HepG2 (cell line): Measurements from ENCODE around the gene RRAD. TPM values are rescaled to one million over a fixed set of nuclear protein-coding genes. Genes with fewer than 3 reads are reported as not detected.

Experiments used
- ERF ChIP-seq: IDR thresholded peaks from 2 replicates; pipeline ENCODE4 v1.6.1; 2018; ENCODE audit warnings: missing biosample characterization, missing genetic modification reagents
- KAT2B ChIP-seq: fragments of 150-350 bp; IDR thresholded peaks from 2 replicates; pipeline ENCODE4 v1.6.1; 2014; ENCODE audit warnings: low read depth, low read length, borderline replicate concordance
- KDM5A ChIP-seq: fragments of 200-600 bp; sonication (generic); IDR thresholded peaks from 2 replicates; pipeline ENCODE4 v1.7.0; 2018; ENCODE audit warnings: antibody characterized with exemption, mild to moderate bottlenecking, low read length, borderline replicate concordance
- MLX ChIP-seq: IDR thresholded peaks from 2 replicates; pipeline ENCODE4 v1.6.1; 2016
- PATZ1 ChIP-seq: sonication (generic); formaldehyde crosslinking; IDR thresholded peaks from 2 replicates; pipeline ENCODE4 v1.4.0; 2020; ENCODE audit warnings: missing genetic modification reagents
- PHB2 ChIP-seq: fragments of 450-650 bp; IDR thresholded peaks from 2 replicates; pipeline ENCODE4 v1.6.1; 2018; ENCODE audit not compliant: partially characterized antibody
- RCOR2 ChIP-seq: IDR thresholded peaks from 2 replicates; pipeline ENCODE4 v1.6.1; 2016; ENCODE audit warnings: missing biosample characterization, missing genetic modification reagents
- RFX1 ChIP-seq: fragments of 450-650 bp; IDR thresholded peaks from 2 replicates; pipeline ENCODE4 v1.6.1; 2017
- SIX1 ChIP-seq: sonication (generic); formaldehyde crosslinking; IDR thresholded peaks from 2 replicates; pipeline ENCODE4 v1.4.0; 2020; ENCODE audit warnings: missing genetic modification reagents, borderline replicate concordance
- SOX6 ChIP-seq, 2 experiments: fragments of 450-650 bp in 1 of 2; sonication (generic) in 1 of 2; formaldehyde crosslinking in 1 of 2; IDR thresholded peaks; 2 replicates each; pipeline versions ENCODE4 v1.4.0 to v1.6.1; 2017 to 2020; ENCODE audit warnings: antibody characterized with exemption in 1 of 2, mild to moderate bottlenecking in 1 of 2, missing genetic modification reagents in 1 of 2
- TBX3 ChIP-seq: fragments of 450-650 bp; IDR thresholded peaks from 2 replicates; pipeline ENCODE4 v1.6.1; 2017; ENCODE audit warnings: antibody characterized with exemption, mild to moderate bottlenecking, inconsistent platforms, borderline replicate concordance
- UBTF ChIP-seq: sonication (generic); formaldehyde crosslinking; IDR thresholded peaks from 2 replicates; pipeline ENCODE4 v1.4.0; 2020; ENCODE audit warnings: mild to moderate bottlenecking, missing genetic modification reagents
- ZBTB42 ChIP-seq: sonication (generic); formaldehyde crosslinking; IDR thresholded peaks from 2 replicates; pipeline ENCODE4 v1.5.0; 2020; ENCODE audit warnings: mild to moderate bottlenecking, missing genetic modification reagents
- ZNF33B ChIP-seq: sonication (generic); formaldehyde crosslinking; IDR thresholded peaks from 2 replicates; pipeline ENCODE4 v1.5.1; 2020; ENCODE audit warnings: mild to moderate bottlenecking, missing genetic modification reagents
- ZNF512 ChIP-seq: sonication (generic); formaldehyde crosslinking; IDR thresholded peaks from 2 replicates; pipeline ENCODE4 v1.4.0; 2020; ENCODE audit warnings: mild to moderate bottlenecking, missing genetic modification reagents
- ZNF644 ChIP-seq: IDR thresholded peaks from 2 replicates; pipeline ENCODE4 v1.6.1; 2016; ENCODE audit warnings: low read depth
- ZNF776 ChIP-seq: sonication (generic); formaldehyde crosslinking; IDR thresholded peaks from 2 replicates; pipeline ENCODE4 v1.4.0; 2020; ENCODE audit warnings: mild to moderate bottlenecking, missing genetic modification reagents
- ZNF777 ChIP-seq: sonication (generic); formaldehyde crosslinking; IDR thresholded peaks from 2 replicates; pipeline ENCODE4 v1.4.0; 2020; ENCODE audit warnings: missing genetic modification reagents
- ZNF800 ChIP-seq: sonication (generic); formaldehyde crosslinking; IDR thresholded peaks from 2 replicates; pipeline ENCODE4 v1.4.0; 2020; ENCODE audit warnings: missing genetic modification reagents
- polyA plus RNA-seq, 8 experiments: library from polyadenylated mRNA; depleted of rRNA in 3 of 8; stranded (reverse) in 7 of 8; unstranded in 1 of 8; fragments of >200 nt; fragmentation: Illumina TruSeq in 4 of 8; extraction: Trizol in 4 of 8; gene quantifications; 2 replicates each; pipeline versions ENCODE4 v1.2.1 to v1.2.3, GENCODE V29; 2011 to 2016; ENCODE audit warnings: low read depth in 4 of 8, missing spikeins in 1 of 8, mixed read lengths in 1 of 8; ENCODE audit not compliant: insufficient read depth in 1 of 8
- total RNA-seq, 5 experiments: library from RNA; depleted of rRNA; stranded (reverse); fragments of >200 nt; fragmentation: Illumina TruSeq; extraction: Trizol; gene quantifications; 2 replicates each; pipeline ENCODE4 v1.2.3, GENCODE V29; 2016; ENCODE audit warnings: low read depth in 1 of 5
- TF ChIP-seq, protein P1 (sequence below): sonication (generic); formaldehyde crosslinking; conservative IDR thresholded peaks from 2 replicates; pipeline ENCODE4 v1.4.0; 2020; ENCODE audit warnings: missing genetic modification reagents
- TF ChIP-seq, protein P2 (sequence below): sonication (generic); formaldehyde crosslinking; IDR thresholded peaks from 2 replicates; pipeline ENCODE4 v1.4.0; 2020; ENCODE audit warnings: low read depth, mild to moderate bottlenecking, missing genetic modification reagents

The RRAD gene
- total and polyA plus RNA-seq, 2 of the 13 experiments (the other 11 are each of a cell fraction or from before 2014, with no cell fraction given): 0.80 to 1.1 TPM

DNA sequence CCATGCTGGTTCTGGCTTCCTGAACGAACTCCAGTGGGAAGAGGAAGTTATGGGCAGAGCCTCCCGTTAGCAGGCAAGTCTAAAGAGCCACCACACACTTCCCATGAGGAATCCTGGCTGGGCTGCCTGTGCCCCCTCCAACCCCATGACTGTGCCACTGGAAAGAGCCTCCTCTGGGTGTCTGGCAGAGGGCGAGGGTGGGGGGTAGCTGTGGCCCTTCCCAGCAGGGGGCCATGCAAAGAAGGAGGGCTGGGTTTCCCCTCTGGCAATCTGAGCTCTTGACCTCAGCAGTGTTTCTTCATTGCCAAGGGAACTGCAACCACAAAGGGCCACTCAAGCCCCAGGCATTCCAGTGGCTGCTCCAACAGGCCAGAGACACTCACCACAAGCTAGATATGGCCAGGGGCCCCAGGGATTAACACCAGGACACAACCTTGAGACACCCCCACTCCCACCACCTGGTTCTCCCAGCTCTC is 1.7 kb upstream of the RRAD start (continued):
- TF ChIP-seq ZNF800 (CRISPR knock-in tag): no peak
- TF ChIP-seq UBTF (CRISPR knock-in tag): no peak
- peak; percentile 74 for TF ChIP-seq RFX1
- TF ChIP-seq PHB2: no peak
- TF ChIP-seq PATZ1: 0 out of 2 replicates have a peak, but pooled peaks have one; percentile 34
- TF ChIP-seq, protein P1, sequence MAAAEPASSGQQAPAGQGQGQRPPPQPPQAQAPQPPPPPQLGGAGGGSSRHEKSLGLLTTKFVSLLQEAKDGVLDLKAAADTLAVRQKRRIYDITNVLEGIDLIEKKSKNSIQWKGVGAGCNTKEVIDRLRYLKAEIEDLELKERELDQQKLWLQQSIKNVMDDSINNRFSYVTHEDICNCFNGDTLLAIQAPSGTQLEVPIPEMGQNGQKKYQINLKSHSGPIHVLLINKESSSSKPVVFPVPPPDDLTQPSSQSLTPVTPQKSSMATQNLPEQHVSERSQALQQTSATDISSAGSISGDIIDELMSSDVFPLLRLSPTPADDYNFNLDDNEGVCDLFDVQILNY (CRISPR knock-in tag): no peak
- TF ChIP-seq SOX6 (IDR thresholded peaks at IDR 0.05): no peak
- no peak for TF ChIP-seq SOX6 (CRISPR knock-in tag; IDR thresholded peaks at IDR 0.05)
- TF ChIP-seq ZBTB42: no peak
- TF ChIP-seq ZNF776 (CRISPR knock-in tag): no peak; the same call in 1 of the 2 replicates
- no peak for TF ChIP-seq MLX (CRISPR knock-in tag)
- TF ChIP-seq ZNF777: peak; percentile 18
- TF ChIP-seq RCOR2: no peak
- TF ChIP-seq, protein P2, sequence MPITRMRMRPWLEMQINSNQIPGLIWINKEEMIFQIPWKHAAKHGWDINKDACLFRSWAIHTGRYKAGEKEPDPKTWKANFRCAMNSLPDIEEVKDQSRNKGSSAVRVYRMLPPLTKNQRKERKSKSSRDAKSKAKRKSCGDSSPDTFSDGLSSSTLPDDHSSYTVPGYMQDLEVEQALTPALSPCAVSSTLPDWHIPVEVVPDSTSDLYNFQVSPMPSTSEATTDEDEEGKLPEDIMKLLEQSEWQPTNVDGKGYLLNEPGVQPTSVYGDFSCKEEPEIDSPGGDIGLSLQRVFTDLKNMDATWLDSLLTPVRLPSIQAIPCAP: no peak
- no peak for TF ChIP-seq SIX1 (CRISPR knock-in tag)
- peak; percentile 12; the same call in 1 of the 2 replicates for TF ChIP-seq TBX3
- TF ChIP-seq ZNF512 (CRISPR knock-in tag): no peak
- 0 out of 2 replicates have a peak, but pooled peaks have one; percentile 16 for TF ChIP-seq ERF (CRISPR knock-in tag)
- TF ChIP-seq KAT2B: no peak
- TF ChIP-seq ZNF33B (CRISPR knock-in tag): no peak
- no peak for TF ChIP-seq ZNF644 (CRISPR knock-in tag)
- TF ChIP-seq KDM5A: no peak
